Neural progenitor cell (in vitro differentiated cells): ENCODE results near the gene GLG1. TPM values are rescaled to one million over a fixed set of nuclear protein-coding genes. Genes with fewer than 3 reads are reported as not detected.

Experiments
- DNase-seq: peaks from one replicate; pipeline ENCODE4 v3.0.0-alpha.2; 2016; ENCODE audit warnings: low spot score
- H2AFZ ChIP-seq: fragments of 200-600 bp; sonication (generic); replicated peaks from 2 replicates; pipeline ENCODE4 v1.6.1; 2016; ENCODE audit warnings: antibody characterized with exemption
- H3F3A ChIP-seq: fragments of 200-600 bp; sonication (generic); 2 replicates; pipeline ENCODE4 v1.6.1; 2016; ENCODE audit warnings: antibody characterized with exemption, low read depth
- H3K27ac ChIP-seq: fragments of 200-600 bp; sonication (generic); 2 replicates; pipeline ENCODE4 v1.5.1; 2016; ENCODE audit warnings: mild to moderate bottlenecking
- H3K27me3 ChIP-seq: fragments of 200-600 bp; sonication (generic); 2 replicates; pipeline ENCODE4 v1.6.1; 2016; ENCODE audit warnings: mild to moderate bottlenecking, moderate library complexity
- H3K36me3 ChIP-seq: fragments of 200-600 bp; sonication (generic); 2 replicates; pipeline ENCODE4 v1.5.1; 2016
- H3K4me1 ChIP-seq: fragments of 200-600 bp; sonication (generic); 2 replicates; pipeline ENCODE4 v1.6.1; 2016; ENCODE audit warnings: mixed run types
- H3K4me2 ChIP-seq: fragments of 200-600 bp; sonication (generic); 2 replicates; pipeline ENCODE4 v1.6.1; 2016
- H3K4me3 ChIP-seq: fragments of 200-600 bp; sonication (generic); 2 replicates; pipeline ENCODE4 v1.5.1; 2016
- H3K79me2 ChIP-seq: fragments of 200-600 bp; sonication (generic); 2 replicates; pipeline ENCODE4 v1.6.1; 2016; ENCODE audit warnings: low read depth
- H3K9ac ChIP-seq: fragments of 200-600 bp; sonication (generic); 2 replicates; pipeline ENCODE4 v1.6.1; 2016
- H3K9me3 ChIP-seq: fragments of 200-600 bp; sonication (generic); 2 replicates; pipeline ENCODE4 v1.5.1; 2016; ENCODE audit warnings: low read depth
- H4K20me1 ChIP-seq: fragments of 200-600 bp; sonication (generic); 2 replicates; pipeline ENCODE4 v1.6.1; 2016; ENCODE audit warnings: low read depth
- H3K27ac Mint-ChIP-seq: 3 replicates; pipeline ENCODE4 v1.8.0; 2021; ENCODE audit warnings: mixed read lengths
- H3K27me3 Mint-ChIP-seq: 2 replicates; pipeline ENCODE4 v1.8.0; 2022; ENCODE audit warnings: low read depth, mild to moderate bottlenecking, inconsistent platforms, moderate library complexity, mixed read lengths; ENCODE audit not compliant: insufficient read depth
- H3K36me3 Mint-ChIP-seq: 3 replicates; pipeline ENCODE4 v1.8.0; 2021; ENCODE audit warnings: mixed read lengths
- H3K4me1 Mint-ChIP-seq: 3 replicates; pipeline ENCODE4 v1.8.0; 2021; ENCODE audit warnings: mixed read lengths
- H3K4me3 Mint-ChIP-seq: 3 replicates; pipeline ENCODE4 v1.8.0; 2021; ENCODE audit warnings: mild to moderate bottlenecking, moderate library complexity, mixed read lengths
- H3K9me3 Mint-ChIP-seq: 3 replicates; pipeline ENCODE4 v1.8.0; 2020; ENCODE audit warnings: mixed read lengths
- CTCF ChIP-seq: fragments of 200-600 bp; sonication (generic); IDR thresholded peaks from 2 replicates; pipeline ENCODE4 v1.5.1; 2017; ENCODE audit warnings: antibody characterized with exemption, mild to moderate bottlenecking
- EZH2 ChIP-seq: fragments of 200-600 bp; sonication (generic); IDR thresholded peaks from 2 replicates; pipeline ENCODE4 v1.6.1; 2017; ENCODE audit warnings: antibody characterized with exemption, mild to moderate bottlenecking, moderate library complexity
- EZH2phosphoT487 ChIP-seq: fragments of 200-600 bp; sonication (generic); IDR thresholded peaks from 2 replicates; pipeline ENCODE4 v1.6.1; 2017; ENCODE audit warnings: antibody characterized with exemption
- total RNA-seq: library from RNA; depleted of rRNA; stranded (reverse); fragments of >200 nt; gene quantifications from 2 replicates; pipeline ENCODE4 v1.2.3, GENCODE V29; 2015; ENCODE audit warnings: low replicate concordance

The GLG1 gene
- total RNA-seq, 1 donor from 2014 or later = 117 TPM

GRCh38 chr16:74570412-74571301 is 36.3 kb downstream of the GLG1 start:
- H3K9me3 ChIP-seq = no peaks in the 10 kb centered on the region
- H3K4me1 ChIP-seq = no peaks in the 10 kb centered on the region
- H3K9ac ChIP-seq = no peak overlapping the region
- Mint-ChIP-seq H3K4me1 (peaks cover 12% of the 10 kb centered on the region), H3K4me3 (no peak overlapping the region), H3K36me3 (peaks cover 9% of the 10 kb centered on the region), H3K27me3 (no peaks in the 10 kb centered on the region), H3K9me3 (peaks cover 2% of the 10 kb centered on the region), H3K27ac (no peak overlapping the region)
- H3K4me2 ChIP-seq = no peak overlapping the region
- no peaks in the 10 kb centered on the region for H3K27me3 ChIP-seq
- no peaks in the 10 kb centered on the region for H3K36me3 ChIP-seq
- no peak overlapping the region for H2AFZ ChIP-seq
- no peak overlapping the region for H3K4me3 ChIP-seq
- no peaks in the 10 kb centered on the region for H3F3A ChIP-seq
- TF ChIP-seq EZH2phosphoT487 (no peak), EZH2 (no peak), CTCF (no peak)
- H4K20me1 ChIP-seq = peaks cover 91% of the 10 kb centered on the region
- H3K27ac ChIP-seq = no peak overlapping the region
- H3K79me2 ChIP-seq = peaks cover 95% of the 10 kb centered on the region
- no peak for DNase-seq

- H3K27me3 ChIP-seq = no peaks in the 10 kb centered on the region
- peaks cover 92% of the 10 kb centered on the region for H4K20me1 ChIP-seq
- H3K36me3 ChIP-seq = no peaks in the 10 kb centered on the region
- no peaks in the 10 kb centered on the region for H3K9me3 ChIP-seq
- H3K27me3 Mint-ChIP-seq = no peaks in the 10 kb centered on the region
- no peaks in the 10 kb centered on the region for H3K4me1 ChIP-seq
- no peak overlapping the region for H3K27ac Mint-ChIP-seq
- H3K4me1 Mint-ChIP-seq = peaks cover 12% of the 10 kb centered on the region
- H2AFZ ChIP-seq = no peak overlapping the region
- no peak overlapping the region for H3K4me2 ChIP-seq
- peaks cover 9% of the 10 kb centered on the region for H3K36me3 Mint-ChIP-seq
- no peak overlapping the region for H3K27ac ChIP-seq
- no peaks in the 10 kb centered on the region for H3F3A ChIP-seq
- no peak overlapping the region for H3K4me3 ChIP-seq
- TF ChIP-seq EZH2phosphoT487 = no peak
- TF ChIP-seq EZH2 = no peak
- no peak for TF ChIP-seq CTCF
- DNase-seq = no peak
- H3K9me3 Mint-ChIP-seq = peaks cover 2% of the 10 kb centered on the region
- H3K9ac ChIP-seq = no peak overlapping the region
- H3K4me3 Mint-ChIP-seq = no peak overlapping the region
- peaks cover 97% of the 10 kb centered on the region for H3K79me2 ChIP-seq
These were observed 37.8 kb downstream of the GLG1 start for GRCh38 chr16:74568961-74569631.

GRCh38 chr16:74567901-74568300 is 39.0 kb downstream of the GLG1 start:
- peaks cover 2% of the 10 kb centered on the region for H3K9me3 Mint-ChIP-seq
- peaks cover 8% of the 10 kb centered on the region for H3K4me1 Mint-ChIP-seq
- Histone ChIP-seq H3K36me3 (no peaks in the 10 kb centered on the region), H4K20me1 (peaks cover 91% of the 10 kb centered on the region), H3K4me2 (no peak overlapping the region), H3K4me3 (no peak overlapping the region), H3K27me3 (no peaks in the 10 kb centered on the region), H3K9me3 (no peaks in the 10 kb centered on the region), H3K79me2 (peaks cover 96% of the 10 kb centered on the region), H3K4me1 (no peaks in the 10 kb centered on the region), H2AFZ (no peak overlapping the region), H3K27ac (no peak overlapping the region), H3F3A (no peaks in the 10 kb centered on the region), H3K9ac (no peak overlapping the region)
- H3K4me3 Mint-ChIP-seq = no peak overlapping the region
- H3K27ac Mint-ChIP-seq = no peak overlapping the region
- peaks cover 14% of the 10 kb centered on the region for H3K36me3 Mint-ChIP-seq
- TF ChIP-seq EZH2 (no peak), CTCF (no peak), EZH2phosphoT487 (no peak)
- H3K27me3 Mint-ChIP-seq = no peaks in the 10 kb centered on the region
- DNase-seq = no peak
